Amniotic stem cell (primary cell): ENCODE data around the gene GYG2.
"Not testable (repeated sequence)": the region's sequence is repeated elsewhere in the genome, so short reads cannot be mapped to it uniquely, and the experiment has no call there.

Experiments
- DNase-seq: peaks from one replicate; lab custom pipeline; 2025; lab: John Stamatoyannopoulos, UW

The GYG2 gene

DNA sequence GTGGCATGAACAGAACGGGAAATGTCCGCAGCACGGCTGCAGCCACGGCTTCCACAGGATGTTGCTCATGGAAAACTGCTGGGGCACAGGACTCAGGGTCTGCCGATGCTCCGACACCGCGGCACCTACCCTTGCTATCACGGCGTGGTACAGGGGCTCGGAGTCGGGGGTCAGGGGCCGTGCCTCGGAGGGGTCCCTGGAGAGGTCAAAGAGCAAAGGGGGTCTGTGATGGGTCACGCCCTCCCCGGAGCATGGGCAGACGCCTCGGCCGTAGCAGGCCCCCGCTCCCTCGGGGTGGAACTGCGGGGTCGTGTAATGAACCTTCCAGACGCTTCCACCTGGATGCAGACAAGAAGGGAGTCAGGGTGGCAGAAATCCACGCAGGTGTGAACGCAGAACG lies 78.6 kb downstream of the GYG2 start:
- DNase-seq = no peak

DNA sequence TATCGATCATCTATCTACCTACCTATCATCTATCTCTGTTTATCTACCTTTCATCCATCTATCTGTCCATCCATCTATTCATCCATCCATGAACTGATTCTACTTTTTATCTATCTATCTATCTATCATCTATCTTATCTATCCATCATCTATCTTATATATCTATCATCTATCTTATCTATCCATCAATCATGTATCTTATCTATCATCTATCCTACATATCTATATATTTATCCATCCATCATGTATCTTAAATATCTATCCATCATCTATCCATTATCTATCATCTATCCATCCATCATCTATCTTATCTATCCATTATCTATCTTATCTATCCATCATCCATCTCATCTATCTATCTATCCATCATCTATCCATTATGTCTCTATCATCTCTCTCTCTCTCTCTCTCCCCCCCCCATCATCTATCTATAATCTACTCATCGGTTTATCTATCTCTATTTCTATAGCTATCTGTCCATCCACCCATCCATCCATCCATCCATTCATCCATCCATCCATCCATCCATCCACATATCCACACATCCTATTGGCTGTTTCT lies 79.5 kb downstream of the GYG2 start:
- DNase-seq = no peak

DNA sequence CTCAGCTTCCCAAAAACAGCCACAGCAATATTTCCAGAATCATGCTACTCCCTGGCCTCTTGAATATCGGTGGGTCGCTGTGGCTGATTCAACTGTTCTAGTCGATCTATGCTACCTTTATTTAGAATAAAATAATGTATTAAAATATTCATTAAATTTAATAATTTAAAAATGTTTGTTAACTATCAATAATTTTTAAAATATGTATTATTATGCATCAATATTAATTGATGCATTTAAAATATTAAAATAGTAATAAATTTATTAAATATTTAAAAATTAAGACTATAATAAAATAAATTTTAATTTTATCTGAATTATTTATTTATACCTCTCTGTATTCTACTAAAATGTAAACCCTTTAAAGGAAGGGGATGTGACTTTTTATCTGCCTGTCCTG lies 81.4 kb downstream of the GYG2 start:
- DNase-seq = no peak

DNA sequence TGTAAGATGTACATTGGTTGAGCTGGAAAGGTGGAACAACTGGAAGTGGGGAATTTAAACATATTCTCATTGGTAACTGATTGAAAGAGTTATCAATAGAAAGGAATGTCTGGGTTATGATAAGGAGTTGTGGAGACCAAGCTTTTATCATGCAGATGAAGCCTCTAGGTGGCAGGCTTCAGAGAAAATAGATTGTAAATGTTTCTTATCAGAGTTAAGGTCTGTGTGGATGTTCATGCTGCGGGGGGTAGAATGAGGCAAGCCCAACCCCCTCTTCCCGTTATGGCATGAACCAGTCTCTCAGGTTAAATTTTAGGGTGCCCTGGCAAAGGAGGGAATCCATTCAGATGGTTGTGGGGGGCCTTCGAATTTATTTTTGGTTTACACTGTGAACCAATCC lies 84.4 kb downstream of the GYG2 start:
- DNase-seq = no peak

DNA sequence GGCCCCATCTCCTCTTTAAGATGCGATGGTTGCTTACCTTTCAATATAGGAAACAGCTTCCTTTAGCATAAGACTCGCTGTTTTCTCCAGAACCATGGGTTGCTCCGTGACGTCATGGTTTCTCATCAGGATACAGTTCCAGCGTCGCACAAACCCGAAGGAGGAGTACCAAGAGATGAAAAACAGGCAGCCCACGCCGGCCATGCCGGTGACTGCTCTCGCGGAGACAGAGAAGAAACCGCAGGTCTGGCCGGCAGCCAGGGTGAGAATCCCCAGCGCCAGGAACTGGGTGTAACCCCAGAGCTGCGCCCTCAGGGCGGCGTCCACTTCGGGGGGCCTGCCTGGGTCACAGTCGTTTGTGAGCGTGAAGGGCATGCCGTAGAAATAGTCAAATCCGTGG lies 89.0 kb downstream of the GYG2 start:
- DNase-seq = no peak

DNA sequence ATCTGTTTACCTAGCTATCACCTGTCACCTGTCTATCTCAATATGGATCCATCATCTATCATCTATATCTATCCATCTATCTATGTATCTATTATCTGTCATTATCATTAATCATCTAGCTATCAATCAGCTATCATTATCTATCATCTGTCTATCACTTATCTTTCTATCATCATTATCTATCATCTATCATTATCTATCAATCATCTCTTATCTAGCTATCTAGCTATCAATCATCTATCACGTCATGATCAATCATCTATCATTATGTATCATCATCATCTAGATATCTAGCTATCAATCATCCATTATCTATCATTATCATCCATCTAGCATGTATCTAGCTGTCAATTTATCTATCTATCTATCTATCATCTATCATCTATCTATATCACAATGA lies 92.5 kb downstream of the GYG2 start:
- no peak for DNase-seq

DNA sequence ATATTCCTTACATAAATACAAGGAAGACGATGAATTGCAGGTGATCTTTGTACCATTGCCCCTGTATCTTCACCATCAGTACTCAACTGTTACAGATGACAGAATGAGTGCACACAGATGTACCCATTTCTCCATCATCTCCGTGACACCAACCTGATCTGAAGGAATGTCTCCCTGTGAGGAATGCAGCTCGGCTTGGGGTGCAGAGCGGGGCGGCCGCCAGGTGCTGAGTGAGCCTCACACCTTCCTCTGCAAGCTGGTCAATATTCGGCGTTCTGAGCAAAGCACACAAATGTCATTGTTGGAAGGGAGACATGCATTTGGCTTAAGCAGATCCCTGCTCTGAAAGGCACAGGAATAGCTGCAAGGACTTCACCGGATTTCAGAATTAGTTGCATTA lies 93.0 kb downstream of the GYG2 start:
- no peak for DNase-seq

DNA sequence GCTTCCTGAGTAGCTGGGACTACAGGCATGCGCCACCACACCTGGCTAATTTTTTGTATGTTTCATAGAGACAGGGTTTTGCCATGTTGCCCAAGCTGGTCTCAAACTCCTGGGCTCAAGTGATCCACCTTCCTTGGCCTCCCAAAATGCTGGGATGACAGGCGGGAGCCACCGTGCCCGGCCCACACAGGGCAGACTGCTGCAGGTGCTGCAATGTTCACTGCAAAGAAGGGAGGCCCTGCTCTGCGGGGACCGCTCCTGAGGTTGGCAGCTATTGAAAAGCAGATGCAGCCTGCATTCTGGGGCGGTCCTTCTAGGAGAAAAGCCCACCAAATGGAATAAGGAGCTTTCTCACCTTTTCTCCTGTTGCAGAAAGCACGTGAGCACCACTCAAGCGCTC lies 95.4 kb downstream of the GYG2 start:
- DNase-seq = no peak

DNA sequence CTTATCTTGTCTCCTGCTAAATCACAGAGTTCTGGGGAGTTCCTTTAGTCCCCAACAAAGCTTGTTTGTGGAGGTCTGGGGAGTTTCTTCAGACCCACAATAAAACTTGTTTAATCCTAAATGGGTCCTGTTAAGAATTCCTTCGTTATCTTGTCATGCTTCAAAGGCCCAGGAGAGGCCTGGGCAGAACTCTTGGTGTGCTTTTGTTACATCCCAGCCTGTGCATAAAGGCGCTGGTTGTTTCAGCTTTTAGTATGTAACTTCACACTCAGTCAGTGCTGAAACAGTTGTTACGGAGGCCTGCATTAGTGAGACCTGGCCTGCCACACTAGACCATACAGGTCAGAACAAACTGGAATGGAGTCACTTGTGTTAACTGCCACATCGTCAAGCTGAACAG lies 97.5 kb downstream of the GYG2 start:
- DNase-seq = not testable (repeated sequence)

DNA sequence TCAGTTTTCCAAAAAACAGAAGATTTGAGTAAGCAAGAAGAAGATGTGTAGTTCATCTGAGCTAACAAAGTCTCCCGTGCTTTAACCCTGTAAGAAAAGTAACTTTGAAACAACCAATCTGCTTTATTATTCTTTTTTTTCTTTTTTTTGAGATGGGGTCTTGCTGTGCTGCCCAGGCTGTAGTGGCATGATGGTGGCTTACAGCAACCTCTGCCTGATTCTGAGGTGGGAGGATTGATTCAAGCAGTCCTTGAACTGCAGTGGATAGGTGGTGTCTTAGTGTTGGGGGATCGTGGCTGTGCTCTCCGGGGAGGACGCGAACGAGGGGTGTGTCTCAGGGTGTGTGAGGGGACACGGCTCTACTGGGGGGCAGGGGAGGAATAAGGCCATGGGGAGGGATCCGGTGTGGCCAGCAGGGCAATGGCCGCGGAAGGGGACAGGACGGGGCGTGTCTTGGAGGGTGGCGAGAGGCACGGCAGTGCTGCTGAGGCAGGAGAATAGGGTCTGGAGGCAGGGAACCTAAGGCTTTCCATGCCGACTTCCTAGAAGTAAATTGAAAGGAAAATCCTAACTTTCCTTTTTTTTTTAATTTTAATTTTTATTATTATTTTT lies 98.0 kb downstream of the GYG2 start:
- DNase-seq = no peak

DNA sequence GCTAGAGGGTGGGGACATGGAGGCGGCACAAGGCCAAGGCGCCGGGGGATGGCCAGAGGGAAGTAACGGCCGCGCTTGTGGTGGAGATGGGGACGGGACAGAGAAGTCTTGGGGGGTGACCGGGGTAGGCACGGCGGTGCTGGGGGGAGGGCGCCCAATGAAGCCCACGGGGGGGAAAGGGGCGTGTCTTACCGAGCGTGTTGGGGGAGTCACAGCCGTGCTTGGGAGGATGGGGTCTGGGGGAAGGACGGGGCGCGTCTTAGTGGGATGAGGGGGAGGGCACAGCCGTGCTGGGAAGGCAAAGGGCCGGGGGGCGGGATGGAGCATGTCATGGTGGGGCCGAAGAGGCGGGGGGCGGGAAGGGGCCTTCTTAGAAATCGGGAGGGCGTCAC lies 99.5 kb downstream of the GYG2 start:
- no peak for DNase-seq

DNA sequence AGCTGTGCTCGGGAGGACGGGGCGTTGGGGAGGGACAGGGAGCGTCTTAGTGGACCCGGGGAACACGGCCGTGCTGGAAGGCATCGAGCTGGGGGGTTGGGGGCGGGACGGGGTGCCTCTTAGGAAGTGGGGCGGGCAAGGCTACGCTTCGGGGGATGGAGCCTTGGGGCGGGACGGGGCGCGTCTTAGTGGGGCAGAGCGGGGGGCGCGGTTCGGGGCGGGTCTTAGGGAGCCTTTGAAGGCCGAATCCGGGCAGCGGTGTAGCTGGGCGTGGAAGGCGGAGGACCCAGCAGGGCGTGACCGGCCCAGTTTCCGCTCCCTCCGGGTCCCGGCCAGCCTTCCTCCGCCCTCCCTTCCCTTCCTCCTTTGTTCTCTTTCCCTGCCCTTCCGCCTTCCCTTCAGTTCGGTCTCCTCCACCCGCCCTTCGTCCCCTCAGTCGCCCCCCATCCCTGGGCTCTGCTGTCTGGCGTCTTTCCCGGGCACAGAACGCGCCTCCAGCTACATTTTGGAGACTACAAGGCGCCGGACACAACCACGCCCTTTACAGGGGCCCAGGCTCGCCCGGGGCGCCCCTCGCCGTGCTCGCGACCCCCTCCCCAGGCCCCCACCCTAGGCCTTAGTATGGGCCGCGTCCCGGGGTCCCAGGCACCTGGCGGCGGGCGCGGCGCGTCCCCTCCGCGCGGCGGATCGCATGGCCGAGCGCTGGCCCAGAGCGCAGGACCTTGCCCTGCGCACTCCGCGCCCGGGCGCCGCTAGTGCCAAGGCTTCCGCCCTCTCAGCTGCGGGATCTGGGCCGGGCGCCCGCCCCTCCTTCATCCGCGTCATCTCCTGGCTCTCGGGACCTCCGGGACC lies 100.1 kb downstream of the GYG2 start, which contains the start of gene ARSD:
Gene ARSD (minus strand): TSS at position 757 of the 852 bp plus-strand sequence. CDS start 64 bp downstream, at position 693.
- peak; percentile 67 for DNase-seq

DNA sequence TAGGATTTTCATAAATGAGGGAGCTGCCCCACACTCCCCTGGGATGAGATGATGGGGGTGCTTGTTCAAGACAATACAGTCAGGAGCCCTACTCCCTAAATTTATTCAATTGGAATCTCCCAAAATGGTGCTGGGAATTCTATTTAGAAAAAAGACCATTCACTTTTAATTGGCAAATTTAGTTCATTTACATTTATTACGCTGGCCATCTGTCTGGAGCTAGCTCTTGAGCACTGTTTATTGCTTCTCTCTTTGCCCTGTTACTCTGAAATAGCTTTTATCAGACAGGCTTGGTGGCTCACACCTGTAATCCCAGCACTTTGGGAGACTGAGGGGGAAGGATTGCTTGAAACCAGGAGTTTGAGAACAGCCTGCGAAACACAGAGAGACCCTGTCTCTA lies 102.4 kb downstream of the GYG2 start:
- no peak for DNase-seq

DNA sequence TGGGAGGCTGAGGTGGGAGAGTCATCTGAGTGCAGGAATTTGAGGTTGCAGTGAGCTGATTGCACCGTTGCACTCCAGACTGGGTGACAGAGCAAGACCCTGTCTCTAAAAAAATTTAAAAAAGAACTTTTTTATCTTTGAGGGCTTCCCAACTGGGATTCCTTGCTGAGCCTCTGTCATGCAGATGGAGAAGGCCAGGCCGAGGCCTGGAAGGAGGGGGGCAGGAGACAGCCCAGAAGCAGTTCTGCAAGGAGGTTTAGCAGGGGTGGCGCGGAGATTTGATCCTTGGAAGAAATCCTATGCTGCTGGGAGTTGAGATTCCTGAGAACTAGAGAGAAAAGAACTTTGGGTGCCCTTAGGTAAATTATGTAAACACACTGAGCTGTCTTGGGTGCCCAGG lies 102.9 kb downstream of the GYG2 start:
- no peak for DNase-seq
